Measurements from ENCODE around the gene TNFRSF8. TPM values are rescaled to one million over a fixed set of nuclear protein-coding genes. Genes with fewer than 3 reads are reported as not detected.
A peak's percentile ranks its signal among the peaks of the same experiment; 100 is the strongest.

Gene TNFRSF8
- total and polyA plus RNA-seq, 2 donors (not counting 1 experiment from before 2014, with no cell fraction given), result 0.36 to 0.57 TPM

- H3K4me1 ChIP-seq (ENCODE audit: control insufficient read depth in 2 of 2, insufficient read depth in 2 of 2, low read length in 2 of 2), result peaks cover 74 to 91% of the 10 kb centered on the region in 2 donors
- H3K4me1 Mint-ChIP-seq, result peaks cover 85% of the 10 kb centered on the region
- H3K27ac ChIP-seq (ENCODE audit: low read length in 2 of 2), result peak overlapping the region; percentile 93
- peaks cover 0 to 17% (median 0%) of the 10 kb centered on the region in 3 donors for H3K9me3 ChIP-seq (ENCODE audit: control extremely low read depth in 1 of 3, control insufficient read depth in 2 of 3, insufficient read depth in 1 of 3, low read length in 2 of 3)
- peak overlapping the region; percentile 92 for H3K27ac Mint-ChIP-seq
- CTCF ChIA-PET, result interaction anchor here (0.9 to 15.1 kb wide), 11 partner anchors 8 to 57 kb away, joined by 3 to 169 read pairs (median 5); no protein-coding TSS in a partner anchor
- intact Hi-C loops (cut with micrococcal nuclease), result loop anchor here (1.0 to 10.0 kb wide), 7 partner anchors 8 to 248 kb away; partner anchors contain the start of gene TNFRSF1B
- peak overlapping the region; percentile 69 for H3K4me3 Mint-ChIP-seq
- H3K36me3 ChIP-seq (replicated peaks in 1 of 2; ENCODE audit: control extremely low read depth in 1 of 2, control insufficient read depth in 1 of 2, extremely low read depth in 1 of 2, insufficient read depth in 2 of 2, low read length in 1 of 2), result no peaks in the 10 kb centered on the region
- peak overlapping the region; percentile 19 for H3K9ac ChIP-seq (ENCODE audit: low read length)
- POLR2A ChIA-PET, result interaction anchor here (0.5 to 5.2 kb wide), 11 partner anchors 9 to 134 kb away, joined by 4 to 30 read pairs (median 5); partner anchors contain the start of gene MIIP
- WGBS (ENCODE audit: insufficient coverage), result 6% methylated on average over 8 of the region's 13 CpGs
- H3K4me3 ChIP-seq (ENCODE audit: control extremely low read depth in 1 of 5, extremely low read depth in 1 of 5, insufficient read depth in 1 of 5, low read depth in 2 of 5, low read length in 4 of 5), result peak overlapping the region in 1 of 5 experiments; percentile 43
- peak overlapping the region; percentile 20 for H2AFZ ChIP-seq (ENCODE audit: insufficient read depth, low read depth, low read length, poor library complexity, severe bottlenecking)
- no peaks in the 10 kb centered on the region for H3K27me3 ChIP-seq (replicated peaks in 1 of 4; ENCODE audit: control extremely low read depth in 1 of 4, control insufficient read depth in 3 of 4, insufficient read depth in 4 of 4, low read length in 3 of 4)
- no peaks in the 10 kb centered on the region for H3K9me3 Mint-ChIP-seq (ENCODE audit: insufficient read depth)
- TF ChIP-seq CTCF (IDR thresholded peaks at IDR 0.05), result no peak
- no peak for TF ChIP-seq EZH2 (IDR thresholded peaks at IDR 0.05; ENCODE audit: borderline replicate concordance, insufficient read depth, low read depth, low read length, poor library complexity, severe bottlenecking)
- H3K4me2 ChIP-seq (replicated peaks; ENCODE audit: low read depth, low read length, poor library complexity, severe bottlenecking), result peak overlapping the region; percentile 72
- DNase-seq (peak; percentile 89), ATAC-seq (ENCODE audit: low read depth) (peak; percentile 48)
- H4K20me1 ChIP-seq (ENCODE audit: control insufficient read depth, insufficient read depth, low read length, poor library complexity, severe bottlenecking), result no peaks in the 10 kb centered on the region
- H3K79me2 ChIP-seq (ENCODE audit: control insufficient read depth, insufficient read depth, low read length), result no peaks in the 10 kb centered on the region
- no peaks in the 10 kb centered on the region for H3K27me3 Mint-ChIP-seq
Observed at GRCh38 chr1:12153181-12153785, 90.2 kb downstream of the TNFRSF8 start.

- no peak overlapping the region for H3K9ac ChIP-seq (ENCODE audit: low read length)
- 100% methylated on average over 1 of the region's 2 CpGs for WGBS (ENCODE audit: insufficient coverage)
- no peak for TF ChIP-seq EZH2 (IDR thresholded peaks at IDR 0.05; ENCODE audit: borderline replicate concordance, insufficient read depth, low read depth, low read length, poor library complexity, severe bottlenecking)
- no peak for TF ChIP-seq CTCF (IDR thresholded peaks at IDR 0.05)
- H2AFZ ChIP-seq (ENCODE audit: insufficient read depth, low read depth, low read length, poor library complexity, severe bottlenecking), result no peak overlapping the region
- no peak overlapping the region for H3K27ac ChIP-seq (ENCODE audit: low read length in 2 of 2)
- no peak overlapping the region for H3K4me3 ChIP-seq (ENCODE audit: control extremely low read depth in 1 of 5, extremely low read depth in 1 of 5, insufficient read depth in 1 of 5, low read depth in 2 of 5, low read length in 4 of 5)
- Mint-ChIP-seq H3K4me1 (peaks cover 79% of the 10 kb centered on the region), H3K27ac (peak overlapping the region; percentile 66), H3K4me3 (no peak overlapping the region), H3K27me3 (no peaks in the 10 kb centered on the region), H3K9me3 (ENCODE audit: insufficient read depth) (no peaks in the 10 kb centered on the region)
- H3K27me3 ChIP-seq (replicated peaks in 1 of 4; ENCODE audit: control extremely low read depth in 1 of 4, control insufficient read depth in 3 of 4, insufficient read depth in 4 of 4, low read length in 3 of 4), result no peaks in the 10 kb centered on the region
- ChIA-PET POLR2A (interaction anchor here (1.1 kb wide), 2 partner anchors 22 to 28 kb away, joined by 3 to 5 read pairs; no protein-coding TSS in a partner anchor), CTCF (interaction anchor here (1.4 to 15.1 kb wide), 3 partner anchors 22 to 55 kb away, joined by 4 to 169 read pairs (median 7); no protein-coding TSS in a partner anchor)
- H3K79me2 ChIP-seq (ENCODE audit: control insufficient read depth, insufficient read depth, low read length), result no peaks in the 10 kb centered on the region
- no peak for DNase-seq
- ATAC-seq (ENCODE audit: low read depth), result no peak
- H3K36me3 ChIP-seq (replicated peaks in 1 of 2; ENCODE audit: control extremely low read depth in 1 of 2, control insufficient read depth in 1 of 2, extremely low read depth in 1 of 2, insufficient read depth in 2 of 2, low read length in 1 of 2), result no peaks in the 10 kb centered on the region
- peaks cover 0 to 11% (median 0%) of the 10 kb centered on the region in 3 donors for H3K9me3 ChIP-seq (ENCODE audit: control extremely low read depth in 1 of 3, control insufficient read depth in 2 of 3, insufficient read depth in 1 of 3, low read length in 2 of 3)
- H4K20me1 ChIP-seq (ENCODE audit: control insufficient read depth, insufficient read depth, low read length, poor library complexity, severe bottlenecking), result no peaks in the 10 kb centered on the region
- intact Hi-C loops (cut with micrococcal nuclease), result loop anchor here (10.0 kb wide), 1 partner anchor 251 kb away; no protein-coding TSS in a partner anchor
- H3K4me2 ChIP-seq (replicated peaks; ENCODE audit: low read depth, low read length, poor library complexity, severe bottlenecking), result no peak overlapping the region
- peaks cover 61 to 90% of the 10 kb centered on the region in 2 donors for H3K4me1 ChIP-seq (ENCODE audit: control insufficient read depth in 2 of 2, insufficient read depth in 2 of 2, low read length in 2 of 2)
Observed at GRCh38 chr1:12155328-12155727, 92.2 kb downstream of the TNFRSF8 start.
